Sigmoid colon (tissue), 7 donors: Measurements from ENCODE around the gene GTPBP3. TPM values are rescaled to one million over a fixed set of nuclear protein-coding genes. Genes with fewer than 3 reads are reported as not detected.

Experiments
- DNase-seq: peaks from one replicate; pipeline ENCODE4 v3.0.0-alpha.2; 2019
- H3K27ac ChIP-seq, 4 donors: fragments of 200-600 bp; sonication (generic); one replicate each; pipeline ENCODE4 v1.5.1; 2016 to 2019; ENCODE audit warnings: mild to moderate bottlenecking in 1 of 4
- H3K27me3 ChIP-seq, 3 donors: fragments of 200-600 bp; sonication (generic); one replicate each; pipeline ENCODE4 v1.5.1; 2019; ENCODE audit warnings: mild to moderate bottlenecking in 1 of 3
- H3K36me3 ChIP-seq, 4 donors: fragments of 200-600 bp; sonication (generic); one replicate each; pipeline ENCODE4 v1.5.1; 2016 to 2019
- H3K4me1 ChIP-seq, 4 donors: fragments of 200-600 bp; sonication (generic); one replicate each; pipeline ENCODE4 v1.5.1; 2017 to 2019
- H3K4me3 ChIP-seq, 4 donors: fragments of 200-600 bp; sonication (generic); one replicate each; pipeline ENCODE4 v1.5.1; 2017 to 2019; ENCODE audit warnings: mild to moderate bottlenecking in 2 of 4, moderate library complexity in 1 of 4
- H3K9me3 ChIP-seq, 4 donors: fragments of 200-600 bp in 3 of 4; sonication (generic) in 3 of 4; one replicate each; pipeline versions ENCODE4 v1.5.1 to v1.6.1; 2013 to 2019
- CTCF ChIP-seq, 4 experiments: fragments of 450-650 bp in 3 of 4; fragments of 200-600 bp in 1 of 4; IDR thresholded peaks; one replicate each; pipeline ENCODE4 v1.5.1; 2016 to 2019; ENCODE audit warnings: antibody characterized with exemption in 4 of 4, mild to moderate bottlenecking in 3 of 4, moderate library complexity in 2 of 4
- EP300 ChIP-seq, 4 donors: sonication (generic); formaldehyde crosslinking; IDR thresholded peaks; one replicate each; pipeline ENCODE4 v1.6.1; 2017; ENCODE audit warnings: antibody characterized with exemption in 4 of 4
- POLR2A ChIP-seq, 2 donors: fragments of 450-650 bp; IDR thresholded peaks; one replicate each; pipeline ENCODE4 v1.6.1; 2016; ENCODE audit warnings: antibody characterized with exemption in 2 of 2, mild to moderate bottlenecking in 2 of 2, moderate library complexity in 2 of 2
- POLR2AphosphoS5 ChIP-seq, 4 donors: sonication (generic); formaldehyde crosslinking; IDR thresholded peaks; one replicate each; pipeline ENCODE4 v1.6.1; 2017; ENCODE audit warnings: antibody characterized with exemption in 4 of 4
- WGBS, 2 donors: extraction: QIAGEN DNeasy Blood & Tissue Kit; methylation state at CpG; one replicate each; pipeline ENCODE4 v1.1.7; 2013; 5-methylcytosine and 5-hydroxymethylcytosine counted together
- intact Hi-C: fragments of 100-400 bp; cut with DNase I; formaldehyde crosslinking; loops from one replicate; pipeline ENCODE4 v1.15.1; 2023
- polyA plus RNA-seq, 3 donors: library from polyadenylated mRNA; stranded (reverse); fragments of 200-250 nt; gene quantifications; one replicate each; pipeline ENCODE4 v1.2.3, GENCODE V29; 2013
- total RNA-seq, 4 donors: library from RNA; depleted of rRNA; stranded (reverse); fragments of >200 nt; gene quantifications; one replicate each; pipeline ENCODE4 v1.1.0, GENCODE V29; 2016
- donor health status: healthy with polysubstance abuse.
- donor health status: Bipolar disorder and iron deficiency.
- donor health status: healthy.

GTPBP3 gene
- total and polyA plus RNA-seq, 7 donors: 3.7 to 22.2 (median 13.2) TPM

- H3K27ac ChIP-seq: no peak overlapping the region
- WGBS, 2 donors: 30 to 57% methylated on average over 56 of the region's 56 CpGs
- no peak for DNase-seq
- intact Hi-C loops: no loop called here
- peaks cover 9 to 44% (median 21%) of the 10 kb centered on the region in 4 donors for H3K36me3 ChIP-seq
- H3K27me3 ChIP-seq: peaks cover 0 to 8% (median 0%) of the 10 kb centered on the region in 3 donors
- no peaks in the 10 kb centered on the region for H3K9me3 ChIP-seq
- H3K4me3 ChIP-seq: peak overlapping the region in 1 of 4 donors; percentile 28
- TF ChIP-seq POLR2AphosphoS5 (IDR thresholded peaks at IDR 0.05) (no peak), POLR2A (IDR thresholded peaks at IDR 0.05) (no peak), CTCF (IDR thresholded peaks at IDR 0.05) (no peak), EP300 (IDR thresholded peaks at IDR 0.05) (no peak)
- H3K4me1 ChIP-seq: peaks cover 0 to 11% (median 8%) of the 10 kb centered on the region in 4 donors
Measured at GRCh38 chr19:17323300-17323963, 13.9 kb upstream of the GTPBP3 start.

GRCh38 chr19:17323964-17324332 lies 13.4 kb upstream of the GTPBP3 start:
- H3K27ac ChIP-seq: no peak overlapping the region
- intact Hi-C loops: no loop called here

GRCh38 chr19:17324357-17325114 lies 12.8 kb upstream of the GTPBP3 start:
- intact Hi-C loops: no loop called here
- 93% methylated on average over 28 of the region's 28 CpGs for WGBS, 2 donors
- TF ChIP-seq POLR2AphosphoS5 (IDR thresholded peaks at IDR 0.05) (no peak), EP300 (IDR thresholded peaks at IDR 0.05) (no peak), CTCF (IDR thresholded peaks at IDR 0.05) (no peak), POLR2A (IDR thresholded peaks at IDR 0.05) (no peak)
- H3K27ac ChIP-seq: no peak overlapping the region
- H3K36me3 ChIP-seq: peaks cover 9 to 33% (median 14%) of the 10 kb centered on the region in 4 donors
- no peak overlapping the region for H3K4me3 ChIP-seq
- peaks cover 5 to 19% (median 11%) of the 10 kb centered on the region in 3 donors for H3K27me3 ChIP-seq
- peaks cover 0 to 22% (median 19%) of the 10 kb centered on the region in 4 donors for H3K4me1 ChIP-seq
- H3K9me3 ChIP-seq: no peaks in the 10 kb centered on the region
- no peak for DNase-seq

More at GRCh38 chr19:17323964-17324332, 13.4 kb upstream of the GTPBP3 start:
- H3K27me3 ChIP-seq: peaks cover 4 to 14% (median 5%) of the 10 kb centered on the region in 3 donors
- no peaks in the 10 kb centered on the region for H3K9me3 ChIP-seq
- peaks cover 0 to 16% (median 14%) of the 10 kb centered on the region in 4 donors for H3K4me1 ChIP-seq
- H3K36me3 ChIP-seq: peaks cover 9 to 38% (median 19%) of the 10 kb centered on the region in 4 donors
- no peak for TF ChIP-seq POLR2AphosphoS5 (IDR thresholded peaks at IDR 0.05)
- TF ChIP-seq EP300 (IDR thresholded peaks at IDR 0.05): no peak
- no peak for TF ChIP-seq CTCF (IDR thresholded peaks at IDR 0.05)
- TF ChIP-seq POLR2A (IDR thresholded peaks at IDR 0.05): no peak
- DNase-seq: no peak
- H3K4me3 ChIP-seq: peak overlapping the region in 1 of 4 donors; percentile 28
- WGBS, 2 donors: 30 to 44% methylated on average over 7 of the region's 7 CpGs

- Histone ChIP-seq H3K4me1 (peaks cover 0 to 22% (median 19%) of the 10 kb centered on the region in 4 donors), H3K27ac (no peak overlapping the region), H3K27me3 (peaks cover 5 to 25% (median 15%) of the 10 kb centered on the region in 3 donors), H3K4me3 (no peak overlapping the region), H3K36me3 (peaks cover 6 to 27% (median 8%) of the 10 kb centered on the region in 4 donors), H3K9me3 (no peaks in the 10 kb centered on the region)
- no peak for TF ChIP-seq CTCF (IDR thresholded peaks at IDR 0.05)
- TF ChIP-seq EP300 (IDR thresholded peaks at IDR 0.05): no peak
- TF ChIP-seq POLR2A (IDR thresholded peaks at IDR 0.05): no peak
- no peak for TF ChIP-seq POLR2AphosphoS5 (IDR thresholded peaks at IDR 0.05)
- WGBS, 2 donors: 97% methylated on average over 20 of the region's 20 CpGs
- DNase-seq: no peak
- intact Hi-C loops: no loop called here
Measured at GRCh38 chr19:17325133-17325532, 12.2 kb upstream of the GTPBP3 start.
